HG02870 (cell line): ENCODE data around the gene SLC7A6OS.

ENCODE experiments used
- ATAC-seq: cut with Tn5 transposase; IDR thresholded peaks from one replicate; pipeline ENCODE4 v1.9.1; 2021; ENCODE audit warnings: mild to moderate bottlenecking, moderate library complexity; ENCODE audit not compliant: unreplicated experiment

SLC7A6OS gene

GRCh38 chr16:68310774-68311511 is at the start of gene SLC7A6OS, which contains the start of gene PRMT7:
TSS of gene SLC7A6OS (minus strand) at chr16:68310946. CDS start at chr16:68310926, 20 bp downstream.
TSS of gene PRMT7 (plus strand) at chr16:68311019. CDS start at chr16:68315980, 4,961 bp downstream.
- peak; percentile 93 for ATAC-seq

GRCh38 chr16:68359398-68360191 is 48.8 kb upstream of the SLC7A6OS start:
- no peak for ATAC-seq

GRCh38 chr16:68358951-68359350 is 48.2 kb upstream of the SLC7A6OS start:
- no peak for ATAC-seq

- ATAC-seq: no peak
Measured at GRCh38 chr16:68357923-68358322, 47.2 kb upstream of the SLC7A6OS start.

GRCh38 chr16:68357521-68357922 is 46.8 kb upstream of the SLC7A6OS start:
- ATAC-seq: no peak

GRCh38 chr16:68356919-68357286 is 46.2 kb upstream of the SLC7A6OS start:
- no peak for ATAC-seq

GRCh38 chr16:68356249-68356918 is 45.6 kb upstream of the SLC7A6OS start:
- ATAC-seq: peak; percentile 83

GRCh38 chr16:68355447-68356248 is 44.9 kb upstream of the SLC7A6OS start:
- ATAC-seq: no peak

GRCh38 chr16:68354816-68355215 is 44.1 kb upstream of the SLC7A6OS start:
- ATAC-seq: no peak

GRCh38 chr16:68353366-68353765 is 42.6 kb upstream of the SLC7A6OS start:
- ATAC-seq: no peak

GRCh38 chr16:68351991-68352431 is 41.3 kb upstream of the SLC7A6OS start:
- no peak for ATAC-seq

GRCh38 chr16:68351463-68351862 is 40.7 kb upstream of the SLC7A6OS start:
- no peak for ATAC-seq

GRCh38 chr16:68350813-68351350 is 40.1 kb upstream of the SLC7A6OS start:
- no peak for ATAC-seq

- no peak for ATAC-seq
Measured at GRCh38 chr16:68349838-68350410, 39.2 kb upstream of the SLC7A6OS start.

GRCh38 chr16:68348639-68349445 is 38.1 kb upstream of the SLC7A6OS start:
- no peak for ATAC-seq

- no peak for ATAC-seq
Measured at GRCh38 chr16:68347605-68348004, 36.9 kb upstream of the SLC7A6OS start.

- no peak for ATAC-seq
Measured at GRCh38 chr16:68346892-68347480, 36.2 kb upstream of the SLC7A6OS start.

GRCh38 chr16:68345958-68346635 is 35.4 kb upstream of the SLC7A6OS start:
- no peak for ATAC-seq
